ENCODE results near the gene RAD18.

The RAD18 gene

GRCh38 chr3:8869613-8870012 lies 93.7 kb downstream of the RAD18 start:
- no peak for DNase-seq (ENCODE audit: low read depth, low spot score)
- TF ChIP-seq FOXP2 (optimal IDR thresholded peaks at IDR 0.05; ENCODE audit: control extremely low read depth, extremely low read length, insufficient read depth) (no peak), EZH2 (IDR thresholded peaks at IDR 0.05) (no peak), POLR2AphosphoS5 (IDR thresholded peaks at IDR 0.05; ENCODE audit: borderline replicate concordance, low read depth, low read length) (no peak)
- Histone ChIP-seq H3K9me3 (ENCODE audit: low read depth, low read length) (no peaks in the 10 kb centered on the region), H3K36me3 (ENCODE audit: insufficient read depth, low read length) (no peaks in the 10 kb centered on the region), H3K4me3 (no peak overlapping the region), H3K9ac (ENCODE audit: insufficient read length) (no peak overlapping the region), H3K27ac (no peak overlapping the region)

DNA sequence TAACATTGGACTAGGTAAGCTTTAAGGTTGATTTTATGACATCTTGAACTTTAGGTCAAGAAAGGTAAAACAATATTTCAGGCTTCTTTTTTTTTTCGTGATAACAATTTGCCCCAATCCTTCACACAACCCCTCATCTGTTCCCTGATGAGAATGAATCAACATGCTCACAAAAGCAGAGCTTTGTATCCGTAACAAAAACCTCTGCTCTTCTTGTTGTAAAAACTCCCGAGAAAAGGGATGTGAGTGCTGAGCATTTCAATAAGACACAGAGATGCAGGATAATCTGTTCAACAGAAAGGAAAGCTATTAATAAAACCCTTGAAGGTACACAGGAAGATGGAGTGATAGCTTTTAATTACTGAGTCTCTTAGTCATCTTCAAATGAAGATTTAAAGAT lies 94.3 kb downstream of the RAD18 start:
- Histone ChIP-seq H3K27ac (no peak overlapping the region), H3K9ac (ENCODE audit: insufficient read length) (no peak overlapping the region)

DNA sequence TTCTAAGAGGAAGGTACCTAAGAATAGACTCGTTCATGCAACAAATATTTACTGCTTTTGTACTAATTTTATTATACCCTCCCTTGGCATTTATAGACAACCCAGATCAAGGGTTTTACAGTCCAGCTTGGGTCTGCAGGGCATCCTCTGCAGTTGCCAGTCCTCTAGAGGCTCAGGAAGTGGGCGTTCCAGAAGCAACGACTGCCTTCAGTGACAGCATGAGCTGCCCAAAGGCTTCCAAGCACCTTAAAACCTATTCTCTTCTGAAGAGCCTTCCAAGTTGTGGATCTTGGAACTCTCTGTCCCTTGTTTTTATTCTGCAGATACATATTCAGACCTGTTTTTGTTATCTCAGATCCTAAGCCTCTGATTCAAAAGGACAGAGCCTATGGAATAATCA lies 95.6 kb downstream of the RAD18 start:
- H3K9me3 ChIP-seq (ENCODE audit: low read depth, low read length): no peaks in the 10 kb centered on the region
- H3K4me3 ChIP-seq: no peak overlapping the region
- H3K36me3 ChIP-seq (ENCODE audit: insufficient read depth, low read length): no peaks in the 10 kb centered on the region
- DNase-seq (ENCODE audit: low read depth, low spot score): no peak
- no peak overlapping the region for H3K27ac ChIP-seq
- TF ChIP-seq POLR2AphosphoS5 (IDR thresholded peaks at IDR 0.05; ENCODE audit: borderline replicate concordance, low read depth, low read length) (no peak), EZH2 (IDR thresholded peaks at IDR 0.05) (no peak), FOXP2 (optimal IDR thresholded peaks at IDR 0.05; ENCODE audit: control extremely low read depth, extremely low read length, insufficient read depth) (no peak)
- H3K9ac ChIP-seq (ENCODE audit: insufficient read length): no peak overlapping the region

More for the DNA sequence above, 94.3 kb downstream of the RAD18 start:
- no peak for DNase-seq (ENCODE audit: low read depth, low spot score)
- no peak overlapping the region for H3K4me3 ChIP-seq
- TF ChIP-seq EZH2 (IDR thresholded peaks at IDR 0.05): no peak
- TF ChIP-seq FOXP2 (optimal IDR thresholded peaks at IDR 0.05; ENCODE audit: control extremely low read depth, extremely low read length, insufficient read depth): no peak
- no peak for TF ChIP-seq POLR2AphosphoS5 (IDR thresholded peaks at IDR 0.05; ENCODE audit: borderline replicate concordance, low read depth, low read length)
- H3K9me3 ChIP-seq (ENCODE audit: low read depth, low read length): no peaks in the 10 kb centered on the region
- H3K36me3 ChIP-seq (ENCODE audit: insufficient read depth, low read length): no peaks in the 10 kb centered on the region

GRCh38 chr3:8865697-8866096 lies 97.6 kb downstream of the RAD18 start:
- H3K36me3 ChIP-seq (ENCODE audit: insufficient read depth, low read length): no peaks in the 10 kb centered on the region
- H3K27ac ChIP-seq: no peak overlapping the region
- DNase-seq (ENCODE audit: low read depth, low spot score): no peak
- no peaks in the 10 kb centered on the region for H3K9me3 ChIP-seq (ENCODE audit: low read depth, low read length)
- TF ChIP-seq POLR2AphosphoS5 (IDR thresholded peaks at IDR 0.05; ENCODE audit: borderline replicate concordance, low read depth, low read length): no peak
- TF ChIP-seq FOXP2 (optimal IDR thresholded peaks at IDR 0.05; ENCODE audit: control extremely low read depth, extremely low read length, insufficient read depth): no peak
- no peak for TF ChIP-seq EZH2 (IDR thresholded peaks at IDR 0.05)
- H3K9ac ChIP-seq (ENCODE audit: insufficient read length): no peak overlapping the region
- no peak overlapping the region for H3K4me3 ChIP-seq

- H3K27ac ChIP-seq: no peak overlapping the region
- no peak for DNase-seq (ENCODE audit: low read depth, low spot score)
- no peak for TF ChIP-seq POLR2AphosphoS5 (IDR thresholded peaks at IDR 0.05; ENCODE audit: borderline replicate concordance, low read depth, low read length)
- no peak for TF ChIP-seq EZH2 (IDR thresholded peaks at IDR 0.05)
- TF ChIP-seq FOXP2 (optimal IDR thresholded peaks at IDR 0.05; ENCODE audit: control extremely low read depth, extremely low read length, insufficient read depth): no peak
Observed at GRCh38 chr3:8864402-8865350, 98.6 kb downstream of the RAD18 start.

GRCh38 chr3:8863891-8864290 lies 99.4 kb downstream of the RAD18 start:
- Histone ChIP-seq H3K27ac (no peak overlapping the region), H3K9ac (ENCODE audit: insufficient read length) (no peak overlapping the region), H3K9me3 (ENCODE audit: low read depth, low read length) (no peaks in the 10 kb centered on the region), H3K36me3 (ENCODE audit: insufficient read depth, low read length) (no peaks in the 10 kb centered on the region), H3K4me3 (no peak overlapping the region)
- TF ChIP-seq EZH2 (IDR thresholded peaks at IDR 0.05): no peak
- TF ChIP-seq POLR2AphosphoS5 (IDR thresholded peaks at IDR 0.05; ENCODE audit: borderline replicate concordance, low read depth, low read length): no peak
- no peak for TF ChIP-seq FOXP2 (optimal IDR thresholded peaks at IDR 0.05; ENCODE audit: control extremely low read depth, extremely low read length, insufficient read depth)
- DNase-seq (ENCODE audit: low read depth, low spot score): no peak

More at GRCh38 chr3:8864402-8865350, 98.6 kb downstream of the RAD18 start:
- H3K9ac ChIP-seq (ENCODE audit: insufficient read length): no peak overlapping the region
- no peak overlapping the region for H3K4me3 ChIP-seq
- no peaks in the 10 kb centered on the region for H3K36me3 ChIP-seq (ENCODE audit: insufficient read depth, low read length)
- no peaks in the 10 kb centered on the region for H3K9me3 ChIP-seq (ENCODE audit: low read depth, low read length)

DNA sequence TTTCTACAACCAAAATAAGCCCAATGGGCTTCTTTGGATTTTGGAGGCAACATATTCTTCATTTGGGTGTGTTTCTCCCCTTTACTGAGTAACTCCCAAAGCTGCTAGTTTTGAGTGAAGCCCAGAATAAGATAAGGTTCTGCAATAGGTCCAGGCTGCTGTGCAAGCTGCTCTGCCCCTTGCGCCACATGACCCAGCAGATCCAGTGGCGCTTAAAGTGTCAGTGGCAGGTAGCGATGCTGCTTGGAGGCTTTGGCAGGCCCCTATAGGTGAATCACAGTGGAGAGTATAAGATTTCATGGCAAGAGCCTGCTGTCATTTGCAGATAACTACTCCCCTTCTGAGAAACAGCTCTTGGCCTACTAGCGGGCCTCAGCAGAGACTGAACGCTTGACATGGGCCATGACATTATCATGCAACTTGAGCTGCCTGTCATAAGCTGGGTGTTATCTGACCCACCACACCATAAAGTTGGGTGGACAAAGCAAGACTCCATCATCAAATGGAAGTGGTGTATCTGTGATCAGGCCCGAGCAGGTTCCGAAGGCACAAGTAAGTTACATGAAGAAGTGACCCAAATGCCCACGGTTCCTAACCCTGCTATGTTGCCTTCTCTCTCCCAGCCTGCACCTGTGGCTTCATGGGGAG lies 105.4 kb downstream of the RAD18 start:
- H3K9ac ChIP-seq (ENCODE audit: insufficient read length): no peak overlapping the region
- no peaks in the 10 kb centered on the region for H3K36me3 ChIP-seq (ENCODE audit: insufficient read depth, low read length)
- no peak for DNase-seq (ENCODE audit: low read depth, low spot score)
- no peak overlapping the region for H3K4me3 ChIP-seq
- H3K27ac ChIP-seq: no peak overlapping the region
- H3K9me3 ChIP-seq (ENCODE audit: low read depth, low read length): no peaks in the 10 kb centered on the region
- no peak for TF ChIP-seq EZH2 (IDR thresholded peaks at IDR 0.05)
- TF ChIP-seq POLR2AphosphoS5 (IDR thresholded peaks at IDR 0.05; ENCODE audit: borderline replicate concordance, low read depth, low read length): no peak
- no peak for TF ChIP-seq FOXP2 (optimal IDR thresholded peaks at IDR 0.05; ENCODE audit: control extremely low read depth, extremely low read length, insufficient read depth)

GRCh38 chr3:8856721-8857120 lies 106.6 kb downstream of the RAD18 start:
- no peak overlapping the region for H3K4me3 ChIP-seq
- H3K27ac ChIP-seq: no peak overlapping the region
- H3K9ac ChIP-seq (ENCODE audit: insufficient read length): no peak overlapping the region
- H3K36me3 ChIP-seq (ENCODE audit: insufficient read depth, low read length): no peaks in the 10 kb centered on the region
- no peak for DNase-seq (ENCODE audit: low read depth, low spot score)
- H3K9me3 ChIP-seq (ENCODE audit: low read depth, low read length): no peaks in the 10 kb centered on the region
- no peak for TF ChIP-seq EZH2 (IDR thresholded peaks at IDR 0.05)
- TF ChIP-seq POLR2AphosphoS5 (IDR thresholded peaks at IDR 0.05; ENCODE audit: borderline replicate concordance, low read depth, low read length): no peak
- TF ChIP-seq FOXP2 (optimal IDR thresholded peaks at IDR 0.05; ENCODE audit: control extremely low read depth, extremely low read length, insufficient read depth): no peak

Measured in SK-N-MC (cell line).